Kidney epithelial cell (primary cell): ENCODE results near the gene ZNF524. TPM values are rescaled to one million over a fixed set of nuclear protein-coding genes. Genes with fewer than 3 reads are reported as not detected.

Experiments
- DNase-seq: peaks from one replicate; pipeline ENCODE4 v3.0.0-alpha.2; 2010; ENCODE audit warnings: low read depth
- H3K27me3 ChIP-seq: 2 replicates; pipeline ENCODE4 v1.6.0; 2011; ENCODE audit warnings: low read length; ENCODE audit not compliant: control insufficient read depth, insufficient read depth
- H3K36me3 ChIP-seq: 2 replicates; pipeline ENCODE4 v1.5.1; 2011; ENCODE audit warnings: low read length; ENCODE audit not compliant: control insufficient read depth, insufficient read depth
- H3K4me3 ChIP-seq: 2 replicates; pipeline ENCODE4 v1.5.1; 2011; ENCODE audit warnings: low read depth, mild to moderate bottlenecking, control low read depth, low read length
- CTCF ChIP-seq: IDR thresholded peaks from 2 replicates; pipeline ENCODE4 v1.5.1; 2011; ENCODE audit warnings: mild to moderate bottlenecking, moderate library complexity, low read length, control low read depth, inconsistent platforms; ENCODE audit not compliant: insufficient read depth, poor library complexity, severe bottlenecking
- total RNA-seq: library from RNA; depleted of rRNA; stranded (reverse); fragments of >200 nt; gene quantifications from 2 replicates; pipeline ENCODE4 v1.2.3, GENCODE V29; 2015

Gene ZNF524
- total RNA-seq, 1 donor from 2014 or later = 32.7 TPM

GRCh38 chr19:55601084-55601483 lies 996 bp downstream of the ZNF524 start:
- no peak for DNase-seq
- TF ChIP-seq CTCF = no peak
- Histone ChIP-seq H3K27me3 (no peaks in the 10 kb centered on the region), H3K36me3 (no peaks in the 10 kb centered on the region), H3K4me3 (peak overlapping the region; percentile 91)

GRCh38 chr19:55602104-55603001 lies 2.3 kb downstream of the ZNF524 start:
- no peaks in the 10 kb centered on the region for H3K36me3 ChIP-seq
- no peak for DNase-seq
- no peak for TF ChIP-seq CTCF
- H3K27me3 ChIP-seq = no peaks in the 10 kb centered on the region
- no peak overlapping the region for H3K4me3 ChIP-seq

GRCh38 chr19:55603115-55603514 lies 3.0 kb downstream of the ZNF524 start:
- no peak for DNase-seq
- no peaks in the 10 kb centered on the region for H3K36me3 ChIP-seq
- TF ChIP-seq CTCF = no peak
- no peaks in the 10 kb centered on the region for H3K27me3 ChIP-seq
- H3K4me3 ChIP-seq = no peak overlapping the region

GRCh38 chr19:55603581-55604292 lies 3.6 kb downstream of the ZNF524 start:
- DNase-seq = no peak
- Histone ChIP-seq H3K27me3 (no peaks in the 10 kb centered on the region), H3K4me3 (no peak overlapping the region), H3K36me3 (no peaks in the 10 kb centered on the region)
- no peak for TF ChIP-seq CTCF

GRCh38 chr19:55605207-55605636 lies 5.1 kb downstream of the ZNF524 start:
- no peak for TF ChIP-seq CTCF

More at GRCh38 chr19:55605207-55605636, 5.1 kb downstream of the ZNF524 start:
- Histone ChIP-seq H3K27me3 (no peaks in the 10 kb centered on the region), H3K4me3 (peak overlapping the region; percentile 77), H3K36me3 (no peaks in the 10 kb centered on the region)
- DNase-seq = peak; percentile 84
